HCT116 (cell line): ENCODE results near the gene GLTP. TPM values are rescaled to one million over a fixed set of nuclear protein-coding genes. Genes with fewer than 3 reads are reported as not detected.

ENCODE experiments used
- ATAC-seq: fragments of 200-7000 bp; cut with Tn5 transposase; 2 replicates; pipeline ENCODE4 v1.9.1; 2020; ENCODE audit warnings: mild to moderate bottlenecking, moderate library complexity
- BruUV-seq: library from RNA; stranded (reverse); fragments of 400-500 nt; replicated peaks from 2 replicates; lab custom pipeline; 2021; lab: Mats Ljungman, UMichigan
- CTCF ChIA-PET: fragments of 300-600 bp; sonication (Branson Sonifier 250); formaldehyde crosslinking; loops from one replicate; lab custom pipeline; 2021; ENCODE audit warnings: antibody characterized with exemption; lab: Charles Lee
- POLR2A ChIA-PET: fragments of 300-600, 350-600 bp; sonication (Branson Sonifier 250); formaldehyde crosslinking; loops from one replicate; lab custom pipeline; 2021; ENCODE audit warnings: antibody characterized with exemption; lab: Charles Lee
- RAD21 ChIA-PET, 2 experiments: fragments of 300-600 bp; sonication (Branson Sonifier 250); formaldehyde crosslinking; loops; one replicate each; lab custom pipeline; 2023; ENCODE audit warnings: low total read pairs in 2 of 2; ENCODE audit not compliant: uncharacterized antibody in 2 of 2, unreplicated experiment in 2 of 2, low non-redundant PET in 1 of 2; lab: Charles Lee
- DNase-seq: peaks from one replicate; pipeline ENCODE4 v3.0.0-alpha.2; 2010; ENCODE audit warnings: low read depth, low spot score
- H2AFZ ChIP-seq: fragments of 200-600 bp; shearing (Covaris generic), sonication (generic); 2 replicates; pipeline ENCODE4 v1.6.1; 2017; ENCODE audit warnings: low read depth, mixed run types, mixed read lengths, antibody characterized with exemption, low read length; ENCODE audit not compliant: poor library complexity, severe bottlenecking
- H3K27ac ChIP-seq: 2 replicates; pipeline ENCODE4 v1.5.1; 2012; ENCODE audit warnings: low read depth, low read length
- H3K27me3 ChIP-seq: fragments of 200-600 bp; sonication (generic); 2 replicates; pipeline ENCODE4 v1.6.1; 2016; ENCODE audit warnings: mixed run types, low read length, mixed read lengths; ENCODE audit not compliant: insufficient read depth
- H3K36me3 ChIP-seq, 2 experiments: fragments of 200-500 bp in 1 of 2; fragments of 200-600 bp in 1 of 2; sonication (Bioruptor generic) in 1 of 2; sonication (generic) in 1 of 2; 2 replicates each; pipeline versions ENCODE4 v1.5.1 to v1.6.1; 2014 to 2016; ENCODE audit warnings: low read length in 2 of 2, inconsistent platforms in 1 of 2, mixed read lengths in 1 of 2, mixed run types in 1 of 2; ENCODE audit not compliant: insufficient read depth in 2 of 2, control insufficient read depth in 1 of 2
- H3K4me1 ChIP-seq, 2 experiments: fragments of 200-600 bp in 1 of 2; sonication (generic) in 1 of 2; 2 replicates each; pipeline versions ENCODE4 v1.5.1 to v1.6.1; 2012 to 2017; ENCODE audit warnings: low read length in 2 of 2, inconsistent platforms in 1 of 2, mild to moderate bottlenecking in 1 of 2, mixed read lengths in 1 of 2, mixed run types in 1 of 2, moderate library complexity in 1 of 2; ENCODE audit not compliant: insufficient read depth in 2 of 2, control insufficient read depth in 1 of 2
- H3K4me2 ChIP-seq: fragments of 200-600 bp; sonication (generic); 2 replicates; pipeline ENCODE4 v1.6.1; 2017; ENCODE audit warnings: mixed run types, low read length, mixed read lengths
- H3K4me3 ChIP-seq, 2 experiments: fragments of 200-600 bp in 1 of 2; sonication (generic) in 1 of 2; replicated peaks in 1 of 2; 2 replicates each; pipeline ENCODE4 v1.5.1; 2011 to 2016; ENCODE audit warnings: low read length in 2 of 2, control low read depth in 1 of 2, low read depth in 1 of 2, mild to moderate bottlenecking in 1 of 2, mixed read lengths in 1 of 2, mixed run types in 1 of 2
- H3K79me2 ChIP-seq: fragments of 200-600 bp; sonication (generic); 2 replicates; pipeline ENCODE4 v1.6.1; 2017; ENCODE audit warnings: mild to moderate bottlenecking, mixed run types, low read length, moderate library complexity, mixed read lengths; ENCODE audit not compliant: insufficient read depth
- H3K9ac ChIP-seq: fragments of 200-600 bp; sonication (generic); 2 replicates; pipeline ENCODE4 v1.6.1; 2016; ENCODE audit warnings: low read length, mixed read lengths
- H3K9me2 ChIP-seq: fragments of 200-600 bp; sonication (generic), shearing (Covaris generic); 2 replicates; pipeline ENCODE4 v1.6.1; 2017; ENCODE audit warnings: mixed run types, mild to moderate bottlenecking, moderate library complexity; ENCODE audit not compliant: insufficient read depth
- H3K9me3 ChIP-seq, 2 experiments: fragments of 200-500 bp in 1 of 2; fragments of 200-600 bp in 1 of 2; sonication (Bioruptor generic) in 1 of 2; sonication (generic) in 1 of 2; 2 replicates each; pipeline ENCODE4 v1.6.1; 2014 to 2017; ENCODE audit warnings: low read length in 2 of 2, mixed read lengths in 2 of 2, inconsistent platforms in 1 of 2, low read depth in 1 of 2, mild to moderate bottlenecking in 1 of 2, mixed run types in 1 of 2, moderate library complexity in 1 of 2; ENCODE audit not compliant: control insufficient read depth in 1 of 2, insufficient read depth in 1 of 2
- H4K20me1 ChIP-seq: fragments of 200-600 bp; sonication (generic), shearing (Covaris generic); 2 replicates; pipeline ENCODE4 v1.6.1; 2017; ENCODE audit warnings: mixed run types, mild to moderate bottlenecking, moderate library complexity; ENCODE audit not compliant: insufficient read depth
- CTCF ChIP-seq, 3 experiments: fragments of 200-600 bp in 1 of 3; sonication (generic) in 1 of 3; IDR thresholded peaks in 2 of 3; conservative IDR thresholded peaks in 1 of 3; 2 replicates each; pipeline ENCODE4 v1.5.1; 2012 to 2017; ENCODE audit warnings: low read depth in 2 of 3, low read length in 2 of 3, antibody characterized with exemption in 1 of 3, borderline replicate concordance in 1 of 3, control low read depth in 1 of 3, mild to moderate bottlenecking in 1 of 3, mixed read lengths in 1 of 3, mixed run types in 1 of 3, moderate library complexity in 1 of 3; ENCODE audit not compliant: insufficient read depth in 1 of 3
- FOSL1 ChIP-seq: IDR thresholded peaks from 2 replicates; pipeline ENCODE4 v1.6.1; 2012; ENCODE audit warnings: low read depth
- JUND ChIP-seq: IDR thresholded peaks from 2 replicates; pipeline ENCODE4 v1.6.1; 2012
- POLR2AphosphoS5 ChIP-seq: IDR thresholded peaks from 2 replicates; pipeline ENCODE4 v1.6.1; 2011; ENCODE audit warnings: mild to moderate bottlenecking, low read depth, low read length, moderate library complexity
- RAD21 ChIP-seq: IDR thresholded peaks from 2 replicates; pipeline ENCODE4 v1.6.1; 2012; ENCODE audit warnings: low read depth, mild to moderate bottlenecking
- REST ChIP-seq: IDR thresholded peaks from 2 replicates; pipeline ENCODE4 v1.6.1; 2012; ENCODE audit warnings: low read depth
- SP1 ChIP-seq: IDR thresholded peaks from 2 replicates; pipeline ENCODE4 v1.6.1; 2012; ENCODE audit warnings: low read depth
- SRF ChIP-seq: IDR thresholded peaks from 2 replicates; pipeline ENCODE4 v1.6.1; 2012; ENCODE audit warnings: low read depth
- ZBTB33 ChIP-seq: IDR thresholded peaks from 2 replicates; pipeline ENCODE4 v1.6.1; 2011; ENCODE audit warnings: mild to moderate bottlenecking, low read length, moderate library complexity; ENCODE audit not compliant: insufficient replicate concordance; ENCODE audit errors: extremely low read depth
- ZFX ChIP-seq: fragments of 450-650 bp; IDR thresholded peaks from 2 replicates; pipeline ENCODE4 v1.6.1; 2017
- intact Hi-C: fragments of 100-400 bp; cut with micrococcal nuclease; formaldehyde crosslinking; loops from 2 replicates; pipeline ENCODE4 v1.10.0; 2022
- total RNA-seq: library from RNA; stranded (reverse); gene quantifications from one replicate; pipeline ENCODE4 v1.2.1, GENCODE V29; 2021; ENCODE audit not compliant: unreplicated experiment

The GLTP gene
- total RNA-seq, 1 experiment from 2014 or later, result 26.6 TPM

- Histone ChIP-seq H3K36me3 (no peaks in the 10 kb centered on the region), H3K4me1 (peaks cover 0 to 6% of the 10 kb centered on the region in 2 experiments; a peak in 1 of 4 replicates), H3K4me2 (no peak overlapping the region), H3K27ac (no peak overlapping the region), H3K9me2 (no peaks in the 10 kb centered on the region), H3K4me3 (no peak overlapping the region), H2AFZ (no peak overlapping the region), H4K20me1 (no peaks in the 10 kb centered on the region), H3K79me2 (no peaks in the 10 kb centered on the region), H3K9ac (no peak overlapping the region), H3K27me3 (no peaks in the 10 kb centered on the region), H3K9me3 (no peaks in the 10 kb centered on the region; a peak in 1 of 4 replicates)
- BruUV-seq, result no TSS peak
- no peak for TF ChIP-seq RAD21
- no peak for TF ChIP-seq JUND
- no peak for TF ChIP-seq REST
- TF ChIP-seq SP1, result no peak
- TF ChIP-seq CTCF (IDR thresholded peaks at IDR 0.05 in 2 of 3, conservative IDR thresholded peaks at IDR 0.05 in 1 of 3; ENCODE audit: borderline replicate concordance in 1 of 3, insufficient read depth in 1 of 3, low read depth in 2 of 3, low read length in 2 of 3), result no peak
- no peak for TF ChIP-seq FOSL1
- no peak for TF ChIP-seq ZBTB33
- no peak for TF ChIP-seq POLR2AphosphoS5
- TF ChIP-seq SRF, result no peak
- TF ChIP-seq ZFX, result no peak
- intact Hi-C loops, result no loop called here
- DNase-seq (no peak), ATAC-seq (no peak)
- ChIA-PET POLR2A (no interaction called here), RAD21 (interaction anchor here in 1 of 2 experiments (0.6 kb wide), 1 partner anchor 39 kb away, joined by 3 read pairs; no protein-coding TSS in a partner anchor), CTCF (no interaction called here)
These were observed 65.7 kb downstream of the GLTP start for GRCh38 chr12:109814600-109815150.
